Choroid plexus epithelial cell (primary cell): ENCODE results near the gene CXCL16.

Experiments used
- DNase-seq: peaks from one replicate; pipeline ENCODE4 v3.0.0-alpha.2; 2010; ENCODE audit warnings: low read depth
- H3K4me3 ChIP-seq: 2 replicates; pipeline ENCODE4 v1.5.1; 2011; ENCODE audit warnings: low read depth, mild to moderate bottlenecking, control low read depth, low read length, moderate library complexity
- CTCF ChIP-seq: conservative IDR thresholded peaks from 2 replicates; pipeline ENCODE4 v1.5.1; 2011; ENCODE audit warnings: low read depth, mild to moderate bottlenecking, control low read depth, inconsistent platforms, low read length, moderate library complexity

The CXCL16 gene

GRCh38 chr17:4722678-4723240 lies 17.0 kb downstream of the CXCL16 start:
- no peak overlapping the region for H3K4me3 ChIP-seq
- TF ChIP-seq CTCF: no peak
- no peak for DNase-seq

GRCh38 chr17:4721203-4722135 lies 18.3 kb downstream of the CXCL16 start:
- no peak for TF ChIP-seq CTCF
- H3K4me3 ChIP-seq: no peak overlapping the region
- peak; percentile 28 for DNase-seq

- DNase-seq: no peak
- no peak overlapping the region for H3K4me3 ChIP-seq
- no peak for TF ChIP-seq CTCF
Observed at GRCh38 chr17:4720787-4721186, 18.9 kb downstream of the CXCL16 start.

GRCh38 chr17:4719684-4720221 lies 20.0 kb downstream of the CXCL16 start:
- TF ChIP-seq CTCF: no peak
- peak; percentile 56 for DNase-seq
- no peak overlapping the region for H3K4me3 ChIP-seq

GRCh38 chr17:4719146-4719545 lies 20.6 kb downstream of the CXCL16 start:
- no peak for DNase-seq
- TF ChIP-seq CTCF: no peak
- no peak overlapping the region for H3K4me3 ChIP-seq

GRCh38 chr17:4718276-4718675 lies 21.5 kb downstream of the CXCL16 start:
- H3K4me3 ChIP-seq: no peak overlapping the region
- TF ChIP-seq CTCF: no peak

More at GRCh38 chr17:4718276-4718675, 21.5 kb downstream of the CXCL16 start:
- DNase-seq: no peak
